ENCODE results near the gene ERICH6.
"Not testable (repeated sequence)": the region's sequence is repeated elsewhere in the genome, so short reads cannot be mapped to it uniquely, and the experiment has no call there.

ERICH6 gene

GRCh38 chr3:150635076-150635475 is 68.6 kb downstream of the ERICH6 start:
- Histone ChIP-seq H3K27ac (peak overlapping the region; percentile 6; the same call in 1 of the 2 replicates), H3K9me3 (ENCODE audit: severe bottlenecking) (no peaks in the 10 kb centered on the region), H3K27me3 (ENCODE audit: insufficient read depth, low read depth, severe bottlenecking) (no peaks in the 10 kb centered on the region), H3K4me3 (ENCODE audit: low read depth, low read length) (no peak overlapping the region), H3K36me3 (no peaks in the 10 kb centered on the region)
- TF ChIP-seq CTCF (IDR thresholded peaks at IDR 0.05; ENCODE audit: low read depth, low read length), result no peak
- DNase-seq, result peak; percentile 70

- no peak overlapping the region for H3K27ac ChIP-seq
- no peak for TF ChIP-seq CTCF (IDR thresholded peaks at IDR 0.05; ENCODE audit: low read depth, low read length)
- no peak for DNase-seq
- no peak overlapping the region for H3K4me3 ChIP-seq (ENCODE audit: low read depth, low read length)
- peaks cover 8% of the 10 kb centered on the region for H3K36me3 ChIP-seq
- H3K27me3 ChIP-seq (ENCODE audit: insufficient read depth, low read depth, severe bottlenecking), result no peaks in the 10 kb centered on the region
- no peaks in the 10 kb centered on the region for H3K9me3 ChIP-seq (ENCODE audit: severe bottlenecking)
Measured at GRCh38 chr3:150631515-150632221, 72.1 kb downstream of the ERICH6 start.

GRCh38 chr3:150627557-150627956 is 76.2 kb downstream of the ERICH6 start:
- DNase-seq, result no peak
- H3K4me3 ChIP-seq (ENCODE audit: low read depth, low read length), result no peak overlapping the region
- H3K27me3 ChIP-seq (ENCODE audit: insufficient read depth, low read depth, severe bottlenecking), result no peaks in the 10 kb centered on the region
- no peak for TF ChIP-seq CTCF (IDR thresholded peaks at IDR 0.05; ENCODE audit: low read depth, low read length)
- no peaks in the 10 kb centered on the region for H3K9me3 ChIP-seq (ENCODE audit: severe bottlenecking)
- H3K27ac ChIP-seq, result no peak overlapping the region
- peaks cover 22% of the 10 kb centered on the region for H3K36me3 ChIP-seq

- Histone ChIP-seq H3K9me3 (ENCODE audit: severe bottlenecking) (no peaks in the 10 kb centered on the region), H3K4me3 (ENCODE audit: low read depth, low read length) (no peak overlapping the region), H3K27ac (no peak overlapping the region), H3K36me3 (peaks cover 22% of the 10 kb centered on the region), H3K27me3 (ENCODE audit: insufficient read depth, low read depth, severe bottlenecking) (no peaks in the 10 kb centered on the region)
- TF ChIP-seq CTCF (IDR thresholded peaks at IDR 0.05; ENCODE audit: low read depth, low read length), result no peak
- DNase-seq, result no peak
Measured at GRCh38 chr3:150626148-150626930, 77.4 kb downstream of the ERICH6 start.

- DNase-seq, result no peak
- Histone ChIP-seq H3K36me3 (peaks cover 22% of the 10 kb centered on the region), H3K4me3 (ENCODE audit: low read depth, low read length) (no peak overlapping the region), H3K27ac (no peak overlapping the region), H3K9me3 (ENCODE audit: severe bottlenecking) (no peaks in the 10 kb centered on the region), H3K27me3 (ENCODE audit: insufficient read depth, low read depth, severe bottlenecking) (no peaks in the 10 kb centered on the region)
- TF ChIP-seq CTCF (IDR thresholded peaks at IDR 0.05; ENCODE audit: low read depth, low read length), result no peak
Measured at GRCh38 chr3:150623945-150624344, 79.8 kb downstream of the ERICH6 start.

GRCh38 chr3:150622955-150623354 is 80.8 kb downstream of the ERICH6 start:
- H3K9me3 ChIP-seq (ENCODE audit: severe bottlenecking); DNase-seq; H3K27me3 ChIP-seq (ENCODE audit: insufficient read depth, low read depth, severe bottlenecking); H3K27ac ChIP-seq; H3K4me3 ChIP-seq (ENCODE audit: low read depth, low read length): not testable (repeated sequence)
- H3K36me3 ChIP-seq, result peaks cover 26% of the 10 kb centered on the region

Measured in WERI-Rb-1 (cell line).